Measurements from ENCODE around the gene ODAD4.

The ODAD4 gene

DNA sequence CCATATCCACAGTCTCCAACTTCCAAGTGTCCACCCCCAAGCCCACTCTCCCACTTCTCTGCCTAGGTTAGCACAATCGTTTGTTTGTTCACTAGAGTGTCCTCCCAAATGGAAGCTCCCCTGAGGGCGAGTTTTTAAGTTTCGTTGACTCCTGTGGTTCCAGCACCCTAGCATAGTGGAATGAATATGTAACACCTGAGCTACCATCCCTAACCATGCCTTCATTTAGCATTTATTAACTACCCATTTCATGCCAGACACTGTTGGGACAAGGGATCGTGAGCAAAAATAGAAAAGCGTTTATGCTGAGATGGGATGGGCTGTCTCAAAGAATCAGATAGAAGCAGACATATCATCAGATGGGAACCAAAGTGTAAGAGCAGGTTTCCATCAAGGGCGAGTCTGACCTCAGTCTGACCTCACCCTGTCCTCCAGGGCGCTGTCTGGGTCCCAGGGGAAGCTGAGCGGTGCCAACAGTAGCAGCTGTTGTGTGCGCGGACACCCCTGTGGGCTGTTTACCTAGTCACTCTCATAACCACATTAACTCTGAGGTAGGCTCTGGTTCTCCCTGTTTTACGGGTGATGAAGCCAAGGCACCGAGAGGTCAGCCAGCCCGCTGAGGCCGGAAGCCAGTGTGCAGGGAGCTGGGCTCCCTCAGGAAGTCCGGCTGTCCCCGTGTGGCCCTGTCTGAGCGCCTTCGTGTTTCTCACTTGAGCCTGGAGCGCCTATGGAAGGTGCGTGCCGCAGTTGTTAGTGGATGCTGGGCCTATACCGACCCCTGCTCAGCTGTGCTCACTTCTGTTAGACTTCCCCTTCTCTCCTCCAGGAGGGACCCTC lies 42.4 kb downstream of the ODAD4 start:
- H3K27me3 ChIP-seq (ENCODE audit: low read depth, low read length), result no peaks in the 10 kb centered on the region
- H3K4me1 ChIP-seq (ENCODE audit: low read length), result peaks cover 61% of the 10 kb centered on the region
- peaks cover 83% of the 10 kb centered on the region for H3K36me3 ChIP-seq (replicated peaks; ENCODE audit: low read depth, low read length)
- H3K9me3 ChIP-seq (ENCODE audit: insufficient read depth, low read length), result no peaks in the 10 kb centered on the region
- peak overlapping the region; percentile 39; the same call in 1 of the 2 replicates for H3K4me3 ChIP-seq (ENCODE audit: low read length)
- peaks cover 43% of the 10 kb centered on the region for H4K20me1 ChIP-seq (ENCODE audit: insufficient read depth, low read length)
- H2AFZ ChIP-seq (ENCODE audit: low read depth, low read length), result no peak overlapping the region
- peak overlapping the region; percentile 70 for H3K27ac ChIP-seq (ENCODE audit: low read length)
- H3K9ac ChIP-seq (ENCODE audit: low read length), result no peak overlapping the region
- H3K4me2 ChIP-seq (ENCODE audit: low read length), result peak overlapping the region; percentile 59
- H3K79me2 ChIP-seq (ENCODE audit: low read length), result peaks cover 81% of the 10 kb centered on the region
- TF ChIP-seq EZH2phosphoT487 (IDR thresholded peaks at IDR 0.05; ENCODE audit: low read depth), result no peak
- TF ChIP-seq, protein P1, sequence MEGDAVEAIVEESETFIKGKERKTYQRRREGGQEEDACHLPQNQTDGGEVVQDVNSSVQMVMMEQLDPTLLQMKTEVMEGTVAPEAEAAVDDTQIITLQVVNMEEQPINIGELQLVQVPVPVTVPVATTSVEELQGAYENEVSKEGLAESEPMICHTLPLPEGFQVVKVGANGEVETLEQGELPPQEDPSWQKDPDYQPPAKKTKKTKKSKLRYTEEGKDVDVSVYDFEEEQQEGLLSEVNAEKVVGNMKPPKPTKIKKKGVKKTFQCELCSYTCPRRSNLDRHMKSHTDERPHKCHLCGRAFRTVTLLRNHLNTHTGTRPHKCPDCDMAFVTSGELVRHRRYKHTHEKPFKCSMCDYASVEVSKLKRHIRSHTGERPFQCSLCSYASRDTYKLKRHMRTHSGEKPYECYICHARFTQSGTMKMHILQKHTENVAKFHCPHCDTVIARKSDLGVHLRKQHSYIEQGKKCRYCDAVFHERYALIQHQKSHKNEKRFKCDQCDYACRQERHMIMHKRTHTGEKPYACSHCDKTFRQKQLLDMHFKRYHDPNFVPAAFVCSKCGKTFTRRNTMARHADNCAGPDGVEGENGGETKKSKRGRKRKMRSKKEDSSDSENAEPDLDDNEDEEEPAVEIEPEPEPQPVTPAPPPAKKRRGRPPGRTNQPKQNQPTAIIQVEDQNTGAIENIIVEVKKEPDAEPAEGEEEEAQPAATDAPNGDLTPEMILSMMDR (IDR thresholded peaks at IDR 0.05; ENCODE audit: low read depth, low read length), result no peak

DNA sequence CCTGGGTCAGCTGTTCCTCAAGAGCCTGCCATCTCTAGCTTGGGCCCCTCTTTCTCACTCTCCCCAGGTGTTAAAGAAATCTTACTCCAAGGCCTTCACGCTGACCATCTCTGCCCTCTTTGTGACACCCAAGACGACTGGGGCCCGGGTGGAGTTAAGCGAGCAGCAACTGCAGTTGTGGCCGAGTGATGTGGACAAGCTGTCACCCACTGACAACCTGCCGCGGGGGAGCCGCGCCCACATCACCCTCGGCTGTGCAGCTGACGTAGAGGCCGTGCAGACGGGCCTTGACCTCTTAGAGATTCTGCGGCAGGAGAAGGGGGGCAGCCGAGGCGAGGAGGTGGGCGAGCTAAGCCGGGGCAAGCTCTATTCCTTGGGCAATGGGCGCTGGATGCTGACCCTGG lies 43.0 kb downstream of the ODAD4 start:
- peaks cover 64% of the 10 kb centered on the region for H3K4me1 ChIP-seq (ENCODE audit: low read length)

DNA sequence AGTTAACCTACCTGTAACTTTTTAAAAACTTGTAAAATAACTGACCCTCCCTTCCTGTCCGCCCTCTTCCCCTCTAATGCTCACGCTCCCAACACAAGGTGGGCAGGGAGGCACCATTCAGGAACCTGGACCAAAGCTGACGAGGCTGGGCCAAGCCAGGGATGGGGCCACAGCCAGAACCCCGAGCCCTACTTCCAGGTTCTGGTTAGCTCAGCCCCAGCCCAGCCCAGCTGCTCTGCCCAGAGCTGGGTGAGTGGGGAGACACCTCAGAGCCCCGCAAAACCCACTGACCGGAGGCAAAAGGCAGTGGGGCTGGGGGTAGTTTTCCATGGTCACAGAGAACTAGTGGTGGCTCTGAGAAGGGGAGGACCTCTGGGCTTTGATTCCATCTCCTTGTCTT lies 43.6 kb downstream of the ODAD4 start:
- peaks cover 77% of the 10 kb centered on the region for H3K36me3 ChIP-seq (replicated peaks; ENCODE audit: low read depth, low read length)
- peaks cover 64% of the 10 kb centered on the region for H3K4me1 ChIP-seq (ENCODE audit: low read length)
- H3K9ac ChIP-seq (ENCODE audit: low read length), result no peak overlapping the region
- peaks cover 68% of the 10 kb centered on the region for H3K79me2 ChIP-seq (ENCODE audit: low read length)
- H2AFZ ChIP-seq (ENCODE audit: low read depth, low read length), result no peak overlapping the region
- TF ChIP-seq EZH2phosphoT487 (IDR thresholded peaks at IDR 0.05; ENCODE audit: low read depth), result no peak
- TF ChIP-seq, protein P1 (IDR thresholded peaks at IDR 0.05; ENCODE audit: low read depth, low read length), result no peak
- no peaks in the 10 kb centered on the region for H3K9me3 ChIP-seq (ENCODE audit: insufficient read depth, low read length)
- H3K4me2 ChIP-seq (ENCODE audit: low read length), result no peak overlapping the region
- peaks cover 32% of the 10 kb centered on the region for H4K20me1 ChIP-seq (ENCODE audit: insufficient read depth, low read length)
- H3K4me3 ChIP-seq (ENCODE audit: low read length), result no peak overlapping the region
- H3K27ac ChIP-seq (ENCODE audit: low read length), result 0 out of 2 replicates have a peak overlapping the region, but pooled peaks have one; percentile 88
- no peaks in the 10 kb centered on the region for H3K27me3 ChIP-seq (ENCODE audit: low read depth, low read length)

More for the DNA sequence above, 43.0 kb downstream of the ODAD4 start:
- peaks cover 74% of the 10 kb centered on the region for H3K79me2 ChIP-seq (ENCODE audit: low read length)
- no peak overlapping the region for H3K9ac ChIP-seq (ENCODE audit: low read length)
- peak overlapping the region; percentile 59 for H3K4me2 ChIP-seq (ENCODE audit: low read length)
- peak overlapping the region; percentile 70 for H3K27ac ChIP-seq (ENCODE audit: low read length)
- no peaks in the 10 kb centered on the region for H3K27me3 ChIP-seq (ENCODE audit: low read depth, low read length)
- no peaks in the 10 kb centered on the region for H3K9me3 ChIP-seq (ENCODE audit: insufficient read depth, low read length)
- H3K4me3 ChIP-seq (ENCODE audit: low read length), result no peak overlapping the region
- TF ChIP-seq EZH2phosphoT487 (IDR thresholded peaks at IDR 0.05; ENCODE audit: low read depth), result no peak
- TF ChIP-seq, protein P1 (IDR thresholded peaks at IDR 0.05; ENCODE audit: low read depth, low read length), result no peak
- no peak overlapping the region for H2AFZ ChIP-seq (ENCODE audit: low read depth, low read length)
- H3K36me3 ChIP-seq (replicated peaks; ENCODE audit: low read depth, low read length), result peaks cover 83% of the 10 kb centered on the region
- H4K20me1 ChIP-seq (ENCODE audit: insufficient read depth, low read length), result peaks cover 37% of the 10 kb centered on the region

DNA sequence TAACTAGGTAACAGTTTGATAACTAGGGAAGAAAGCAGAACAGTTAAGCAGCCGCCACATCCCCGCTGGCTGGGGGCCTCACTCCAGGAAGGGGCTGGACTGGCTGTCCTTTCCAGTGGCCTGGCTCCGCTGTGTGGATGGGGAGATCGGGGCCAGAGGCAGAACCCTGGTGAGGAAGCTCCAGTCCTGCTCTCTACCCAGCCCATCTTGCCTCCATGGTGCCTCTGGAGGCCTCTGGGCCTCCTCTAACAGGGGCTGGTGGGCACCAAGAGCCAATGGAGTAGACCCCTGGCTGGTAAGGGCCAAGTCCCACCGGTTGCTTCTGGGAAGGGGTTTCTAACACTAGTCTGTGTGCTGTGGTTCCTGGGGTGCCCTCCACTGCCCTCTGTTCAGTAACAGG lies 44.2 kb downstream of the ODAD4 start:
- peaks cover 64% of the 10 kb centered on the region for H3K4me1 ChIP-seq (ENCODE audit: low read length)
- H3K27me3 ChIP-seq (ENCODE audit: low read depth, low read length), result no peaks in the 10 kb centered on the region
- no peak overlapping the region for H2AFZ ChIP-seq (ENCODE audit: low read depth, low read length)
- no peaks in the 10 kb centered on the region for H3K9me3 ChIP-seq (ENCODE audit: insufficient read depth, low read length)
- H3K9ac ChIP-seq (ENCODE audit: low read length), result no peak overlapping the region
- H3K79me2 ChIP-seq (ENCODE audit: low read length), result peaks cover 62% of the 10 kb centered on the region
- no peak overlapping the region for H3K4me2 ChIP-seq (ENCODE audit: low read length)
- peaks cover 32% of the 10 kb centered on the region for H4K20me1 ChIP-seq (ENCODE audit: insufficient read depth, low read length)
- H3K4me3 ChIP-seq (ENCODE audit: low read length), result no peak overlapping the region
- peak overlapping the region; percentile 88; the same call in 1 of the 2 replicates for H3K27ac ChIP-seq (ENCODE audit: low read length)
- peaks cover 72% of the 10 kb centered on the region for H3K36me3 ChIP-seq (replicated peaks; ENCODE audit: low read depth, low read length)
- TF ChIP-seq EZH2phosphoT487 (IDR thresholded peaks at IDR 0.05; ENCODE audit: low read depth), result no peak
- TF ChIP-seq, protein P1 (IDR thresholded peaks at IDR 0.05; ENCODE audit: low read depth, low read length), result no peak
